Astrocyte (in vitro differentiated cells and primary cell): ENCODE data around the gene GPBAR1. TPM values are rescaled to one million over a fixed set of nuclear protein-coding genes. Genes with fewer than 3 reads are reported as not detected.

Experiments used
- DNase-seq: peaks from one replicate; pipeline ENCODE4 v3.0.0-alpha.2; 2010; ENCODE audit warnings: low read depth
- FAIRE-seq: peaks from 2 replicates; lab custom pipeline; 2011; peaks lifted over from hg19 to GRCh38; lab: Jason Lieb, UNC
- H2AFZ ChIP-seq: 2 replicates; pipeline ENCODE4 v1.6.0; 2012; ENCODE audit warnings: low read depth, low read length, inconsistent platforms
- H3K27ac ChIP-seq: 2 replicates; pipeline ENCODE4 v1.5.1; 2011; ENCODE audit warnings: low read depth, low read length, inconsistent platforms
- H3K27me3 ChIP-seq: 2 replicates; pipeline ENCODE4 v1.6.0; 2011; ENCODE audit warnings: low read length, inconsistent platforms; ENCODE audit not compliant: insufficient read depth
- H3K36me3 ChIP-seq: 2 replicates; pipeline ENCODE4 v1.5.1; 2011; ENCODE audit warnings: low read length, inconsistent platforms; ENCODE audit not compliant: insufficient read depth
- H3K4me1 ChIP-seq: 2 replicates; pipeline ENCODE4 v1.5.1; 2011; ENCODE audit warnings: low read length, inconsistent platforms; ENCODE audit not compliant: insufficient read depth
- H3K4me2 ChIP-seq: 2 replicates; pipeline ENCODE4 v1.6.0; 2012; ENCODE audit warnings: low read length, inconsistent platforms
- H3K4me3 ChIP-seq: 2 replicates; pipeline ENCODE4 v1.5.1; 2011; ENCODE audit warnings: low read depth, mild to moderate bottlenecking, low read length, inconsistent platforms; ENCODE audit not compliant: insufficient read depth
- H3K79me2 ChIP-seq: 2 replicates; pipeline ENCODE4 v1.6.0; 2012; ENCODE audit warnings: mild to moderate bottlenecking, low read length, inconsistent platforms; ENCODE audit not compliant: insufficient read depth
- H3K9ac ChIP-seq: 2 replicates; pipeline ENCODE4 v1.6.0; 2012; ENCODE audit warnings: mild to moderate bottlenecking, low read length, inconsistent platforms
- H3K9me3 ChIP-seq: 2 replicates; pipeline ENCODE4 v1.5.1; 2012; ENCODE audit warnings: low read depth, mild to moderate bottlenecking, low read length, inconsistent platforms; ENCODE audit not compliant: insufficient read depth
- H4K20me1 ChIP-seq: 2 replicates; pipeline ENCODE4 v1.6.0; 2012; ENCODE audit warnings: low read length, inconsistent platforms; ENCODE audit not compliant: insufficient read depth
- H3K27ac Mint-ChIP-seq: one replicate; pipeline ENCODE4 v1.8.0; 2021; ENCODE audit warnings: mild to moderate bottlenecking, mixed read lengths; ENCODE audit not compliant: unreplicated experiment
- H3K27me3 Mint-ChIP-seq: one replicate; pipeline ENCODE4 v1.8.0; 2021; ENCODE audit warnings: low read depth, mixed read lengths; ENCODE audit not compliant: unreplicated experiment
- H3K36me3 Mint-ChIP-seq: one replicate; pipeline ENCODE4 v1.8.0; 2021; ENCODE audit warnings: low read depth, mixed read lengths; ENCODE audit not compliant: unreplicated experiment
- H3K4me1 Mint-ChIP-seq: one replicate; pipeline ENCODE4 v1.8.0; 2021; ENCODE audit warnings: low read depth, mixed read lengths; ENCODE audit not compliant: unreplicated experiment
- H3K4me3 Mint-ChIP-seq: one replicate; pipeline ENCODE4 v1.8.0; 2021; ENCODE audit warnings: mild to moderate bottlenecking, moderate library complexity, mixed read lengths; ENCODE audit not compliant: unreplicated experiment
- H3K9me3 Mint-ChIP-seq: one replicate; pipeline ENCODE4 v1.8.0; 2021; ENCODE audit warnings: mild to moderate bottlenecking, mixed read lengths; ENCODE audit not compliant: unreplicated experiment
- EZH2 ChIP-seq: IDR thresholded peaks from 2 replicates; pipeline ENCODE4 v1.6.1; 2012; ENCODE audit warnings: mild to moderate bottlenecking, low read length, inconsistent platforms; ENCODE audit not compliant: insufficient read depth
- total RNA-seq: library from RNA; stranded (reverse); gene quantifications from 2 replicates; pipeline ENCODE4 v1.2.1, GENCODE V29; 2021
- TF ChIP-seq, protein P1 (sequence below): IDR thresholded peaks from 2 replicates; pipeline ENCODE4 v1.5.1; 2011; ENCODE audit warnings: low read depth, mild to moderate bottlenecking, inconsistent platforms, low read length, moderate library complexity; ENCODE audit not compliant: insufficient read depth

GPBAR1 gene
- total RNA-seq, 1 donor from 2014 or later: 0.70 TPM

DNA sequence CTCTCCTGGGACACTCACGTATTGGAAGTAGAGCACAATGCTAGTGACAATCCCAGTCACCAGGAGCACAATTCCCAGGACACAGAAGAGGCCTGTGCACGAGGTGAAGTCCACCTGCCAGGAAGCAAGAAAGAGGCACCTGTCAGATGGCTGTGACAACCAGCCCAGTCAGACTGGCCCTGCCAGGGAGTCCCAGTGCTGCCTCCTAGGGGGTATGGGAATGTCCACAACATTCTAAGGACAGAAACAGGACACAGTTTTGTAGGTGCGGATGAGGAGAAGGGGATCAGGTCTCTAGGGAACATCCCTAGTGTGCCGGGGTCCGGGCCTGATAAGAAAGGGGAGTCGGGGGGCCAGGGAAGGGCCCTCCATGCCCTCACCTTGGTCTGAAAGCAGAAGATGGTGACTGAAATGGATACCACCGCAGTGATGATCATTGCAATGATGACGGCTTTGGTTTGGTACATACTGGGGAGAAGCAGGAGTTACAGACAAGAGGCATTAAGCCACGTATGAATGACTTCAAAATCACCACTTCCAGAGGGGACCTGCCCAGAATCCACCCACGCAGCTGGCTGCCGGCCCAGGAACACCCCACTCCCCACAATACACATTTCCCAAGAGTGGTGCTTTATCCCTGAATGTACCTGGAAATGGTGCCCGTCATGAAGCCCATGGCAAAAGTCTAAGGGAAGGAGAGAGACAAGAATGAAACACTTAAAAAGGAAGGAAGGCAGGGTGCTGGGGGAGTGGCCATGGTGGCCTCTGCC lies 16.4 kb downstream of the GPBAR1 start:
- Histone ChIP-seq H3K27ac (no peak overlapping the region), H3K4me1 (peaks cover 12% of the 10 kb centered on the region), H3K36me3 (peaks cover 47% of the 10 kb centered on the region), H2AFZ (no peak overlapping the region), H3K4me2 (no peak overlapping the region), H3K9me3 (no peaks in the 10 kb centered on the region), H3K9ac (no peak overlapping the region), H3K4me3 (no peak overlapping the region), H3K27me3 (no peaks in the 10 kb centered on the region), H4K20me1 (peaks cover 9% of the 10 kb centered on the region), H3K79me2 (peaks cover 12% of the 10 kb centered on the region)
- no peak overlapping the region for H3K4me3 Mint-ChIP-seq
- DNase-seq (no peak), FAIRE-seq (no peak)
- peaks cover 12% of the 10 kb centered on the region for H3K36me3 Mint-ChIP-seq
- no peaks in the 10 kb centered on the region for H3K27me3 Mint-ChIP-seq
- no peak overlapping the region for H3K27ac Mint-ChIP-seq
- H3K9me3 Mint-ChIP-seq: no peaks in the 10 kb centered on the region
- TF ChIP-seq, protein P1, sequence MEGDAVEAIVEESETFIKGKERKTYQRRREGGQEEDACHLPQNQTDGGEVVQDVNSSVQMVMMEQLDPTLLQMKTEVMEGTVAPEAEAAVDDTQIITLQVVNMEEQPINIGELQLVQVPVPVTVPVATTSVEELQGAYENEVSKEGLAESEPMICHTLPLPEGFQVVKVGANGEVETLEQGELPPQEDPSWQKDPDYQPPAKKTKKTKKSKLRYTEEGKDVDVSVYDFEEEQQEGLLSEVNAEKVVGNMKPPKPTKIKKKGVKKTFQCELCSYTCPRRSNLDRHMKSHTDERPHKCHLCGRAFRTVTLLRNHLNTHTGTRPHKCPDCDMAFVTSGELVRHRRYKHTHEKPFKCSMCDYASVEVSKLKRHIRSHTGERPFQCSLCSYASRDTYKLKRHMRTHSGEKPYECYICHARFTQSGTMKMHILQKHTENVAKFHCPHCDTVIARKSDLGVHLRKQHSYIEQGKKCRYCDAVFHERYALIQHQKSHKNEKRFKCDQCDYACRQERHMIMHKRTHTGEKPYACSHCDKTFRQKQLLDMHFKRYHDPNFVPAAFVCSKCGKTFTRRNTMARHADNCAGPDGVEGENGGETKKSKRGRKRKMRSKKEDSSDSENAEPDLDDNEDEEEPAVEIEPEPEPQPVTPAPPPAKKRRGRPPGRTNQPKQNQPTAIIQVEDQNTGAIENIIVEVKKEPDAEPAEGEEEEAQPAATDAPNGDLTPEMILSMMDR: no peak
- no peak for TF ChIP-seq EZH2
- peaks cover 6% of the 10 kb centered on the region for H3K4me1 Mint-ChIP-seq

DNA sequence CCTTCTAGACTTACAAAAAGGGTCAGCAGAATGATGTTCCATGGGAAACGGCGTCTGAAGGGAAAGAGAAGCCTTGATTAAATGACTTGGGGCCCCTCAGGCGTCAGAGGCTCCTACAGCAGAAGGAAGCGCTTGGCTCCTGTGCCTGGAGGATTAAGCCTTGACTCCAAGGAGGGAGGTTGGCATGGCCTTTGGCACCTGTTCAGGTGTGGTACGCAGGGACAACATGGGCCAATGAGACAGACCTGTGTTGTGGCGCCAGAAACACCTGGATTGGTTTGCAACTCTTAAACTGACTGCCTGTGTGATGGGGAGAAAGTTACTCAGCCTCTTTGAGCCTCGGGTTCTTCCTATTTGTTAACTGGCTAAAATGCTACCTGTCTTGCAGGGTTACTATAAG lies 17.1 kb downstream of the GPBAR1 start:
- FAIRE-seq: no peak
- H3K27me3 Mint-ChIP-seq: no peaks in the 10 kb centered on the region

More for the DNA sequence above, 17.1 kb downstream of the GPBAR1 start:
- no peak overlapping the region for H3K9ac ChIP-seq
- TF ChIP-seq, protein P1: no peak
- no peak for TF ChIP-seq EZH2
- H3K4me3 ChIP-seq: no peak overlapping the region
- peaks cover 17% of the 10 kb centered on the region for H3K79me2 ChIP-seq
- Mint-ChIP-seq H3K4me3 (no peak overlapping the region), H3K4me1 (peaks cover 13% of the 10 kb centered on the region), H3K9me3 (no peaks in the 10 kb centered on the region), H3K27ac (no peak overlapping the region), H3K36me3 (peaks cover 12% of the 10 kb centered on the region)
- H3K4me2 ChIP-seq: no peak overlapping the region
- peaks cover 47% of the 10 kb centered on the region for H3K36me3 ChIP-seq
- H4K20me1 ChIP-seq: peaks cover 14% of the 10 kb centered on the region
- no peak overlapping the region for H2AFZ ChIP-seq
- no peak for DNase-seq
- H3K27me3 ChIP-seq: no peaks in the 10 kb centered on the region
- no peak overlapping the region for H3K27ac ChIP-seq
- no peaks in the 10 kb centered on the region for H3K9me3 ChIP-seq
- H3K4me1 ChIP-seq: peaks cover 17% of the 10 kb centered on the region
